ENCODE data around the gene DMC1. TPM values are rescaled to one million over a fixed set of nuclear protein-coding genes. Genes with fewer than 3 reads are reported as not detected.

The DMC1 gene
- total and polyA plus RNA-seq, 2 of the 13 experiments (the other 11 are each of a cell fraction or from before 2014, with no cell fraction given), result 0.82 TPM; not detected in 1

DNA sequence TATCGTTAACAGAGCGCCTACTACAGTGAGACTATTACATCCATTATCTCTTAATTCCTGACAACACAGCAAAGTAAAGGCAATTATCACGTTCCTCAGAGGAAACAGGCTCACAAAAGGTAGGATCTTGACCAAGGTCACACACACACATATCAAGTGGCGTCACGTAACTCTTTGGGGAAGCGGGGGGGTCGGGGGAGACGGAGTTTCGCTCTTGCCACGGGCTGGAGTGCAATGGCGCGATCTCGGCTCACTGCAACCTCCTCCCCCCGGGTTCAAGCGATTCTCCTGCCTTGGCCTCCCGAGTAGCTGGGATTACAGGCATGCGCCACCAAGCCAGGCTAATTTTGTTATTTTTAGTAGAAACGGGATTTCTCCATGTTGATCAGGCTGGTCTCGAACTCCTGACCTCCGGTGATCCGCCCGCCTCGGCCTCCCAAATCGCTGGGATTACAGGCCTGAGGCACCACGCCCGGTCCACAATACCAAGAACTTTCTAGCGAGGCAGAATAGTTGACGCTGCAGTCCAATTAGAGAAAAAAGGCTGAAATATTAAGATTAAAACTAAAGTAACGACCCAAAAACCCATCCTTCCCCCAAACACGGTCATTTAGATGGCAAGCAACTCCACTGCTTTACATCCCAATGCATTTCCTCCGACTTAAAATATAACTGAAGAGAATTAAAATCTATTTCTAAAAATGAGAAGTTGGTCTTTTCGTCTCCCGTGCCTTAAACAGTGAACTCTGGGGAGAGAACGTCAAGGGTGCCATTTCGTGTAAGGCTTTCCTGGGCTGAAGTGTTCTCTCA lies 65.0 kb downstream of the DMC1 start (continued):
- TF ChIP-seq ARID5B (CRISPR knock-in tag; IDR thresholded peaks at IDR 0.05) (peak; percentile 16; the same call in 1 of the 2 replicates), ZNF24 (IDR thresholded peaks at IDR 0.05) (no peak), BORCS8-MEF2B (CRISPR knock-in tag; IDR thresholded peaks at IDR 0.05) (peak; percentile 46; the same call in 1 of the 2 replicates), ZNF597 (CRISPR knock-in tag; IDR thresholded peaks at IDR 0.05) (no peak), BCL6 (CRISPR knock-in tag; IDR thresholded peaks at IDR 0.05) (no peak), FOXJ3 (CRISPR knock-in tag; IDR thresholded peaks at IDR 0.05; ENCODE audit: borderline replicate concordance) (no peak), KAT2B (IDR thresholded peaks at IDR 0.05; ENCODE audit: borderline replicate concordance, low read depth, low read length) (no peak), FOXK1 (CRISPR knock-in tag; IDR thresholded peaks at IDR 0.05; ENCODE audit: borderline replicate concordance, low read depth) (no peak), DMTF1 (CRISPR knock-in tag; IDR thresholded peaks at IDR 0.05) (no peak), HMGA1 (CRISPR knock-in tag; conservative IDR thresholded peaks at IDR 0.05) (no peak), HNRNPUL1 (IDR thresholded peaks at IDR 0.05; ENCODE audit: low read depth, low read length) (no peak), NAIF1 (CRISPR knock-in tag; IDR thresholded peaks at IDR 0.05; ENCODE audit: borderline replicate concordance) (peak; percentile 98), KLF15 (CRISPR knock-in tag; IDR thresholded peaks at IDR 0.05; ENCODE audit: borderline replicate concordance) (no peak), ISL2 (CRISPR knock-in tag; IDR thresholded peaks at IDR 0.05) (no peak), ZNF816 (CRISPR knock-in tag; IDR thresholded peaks at IDR 0.05; ENCODE audit: borderline replicate concordance) (peak; percentile 33; the same call in 1 of the 2 replicates), TAF15 (IDR thresholded peaks at IDR 0.05; ENCODE audit: low read depth, low read length, poor library complexity, severe bottlenecking) (no peak), ZNF790 (CRISPR knock-in tag; IDR thresholded peaks at IDR 0.05; ENCODE audit: borderline replicate concordance) (no peak), ZBTB20 (CRISPR knock-in tag; IDR thresholded peaks at IDR 0.05; ENCODE audit: borderline replicate concordance, low read depth) (no peak), TCF7L2 (IDR thresholded peaks at IDR 0.05; ENCODE audit: low read depth, low read length) (no peak), HNF4G (IDR thresholded peaks at IDR 0.05; ENCODE audit: borderline replicate concordance, low read depth, low read length) (no peak), HNF4G (CRISPR knock-in tag; IDR thresholded peaks at IDR 0.05; ENCODE audit: borderline replicate concordance, low read depth) (no peak)
